NCI-H2196 (cell line): ENCODE results near the gene FBP2.
"Not testable (repeated sequence)": the region's sequence is repeated elsewhere in the genome, so short reads cannot be mapped to it uniquely, and the experiment has no call there.

Experiments
- DNase-seq: peaks from one replicate; lab custom pipeline; 2025; ENCODE audit not compliant: unreplicated experiment; lab: John Stamatoyannopoulos, UW

The FBP2 gene

DNA sequence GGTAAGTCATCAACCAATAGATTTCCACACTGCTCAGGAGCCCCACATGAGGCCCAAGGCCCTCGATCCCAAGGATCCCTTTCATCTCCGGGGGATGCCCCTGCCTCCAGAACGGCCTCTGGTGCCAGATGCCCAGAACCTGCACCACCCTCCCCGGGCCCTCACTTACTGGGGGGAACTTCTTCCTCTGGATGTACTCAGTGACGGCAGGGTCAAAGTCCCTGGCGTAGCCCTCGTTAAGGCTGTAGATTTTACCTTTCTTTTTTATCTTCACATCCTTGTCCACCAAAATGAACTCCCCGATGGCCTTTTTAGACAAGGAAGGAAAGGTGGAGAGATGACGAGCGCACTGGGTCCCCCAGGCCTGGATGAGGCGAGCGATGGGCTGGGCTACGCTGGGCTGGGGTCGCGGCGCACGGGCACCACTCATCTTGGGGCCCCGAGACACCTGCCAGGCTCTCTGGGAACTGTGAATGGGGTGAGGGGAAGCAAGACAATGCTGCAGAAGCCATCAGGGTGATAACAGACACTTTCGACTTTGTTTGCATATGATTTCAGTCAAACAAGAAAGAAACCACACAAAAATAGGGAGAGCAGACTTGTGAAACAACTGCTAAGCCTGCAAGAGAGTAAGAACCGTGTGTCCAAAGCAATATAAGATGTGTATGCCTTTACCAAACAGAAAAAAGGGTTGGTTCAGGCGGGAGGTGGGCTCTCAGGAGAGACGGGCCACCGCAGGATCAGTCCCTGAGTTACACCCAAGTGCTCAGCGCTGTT, 13.2 kb upstream of the FBP2 start:
- DNase-seq: no peak

DNA sequence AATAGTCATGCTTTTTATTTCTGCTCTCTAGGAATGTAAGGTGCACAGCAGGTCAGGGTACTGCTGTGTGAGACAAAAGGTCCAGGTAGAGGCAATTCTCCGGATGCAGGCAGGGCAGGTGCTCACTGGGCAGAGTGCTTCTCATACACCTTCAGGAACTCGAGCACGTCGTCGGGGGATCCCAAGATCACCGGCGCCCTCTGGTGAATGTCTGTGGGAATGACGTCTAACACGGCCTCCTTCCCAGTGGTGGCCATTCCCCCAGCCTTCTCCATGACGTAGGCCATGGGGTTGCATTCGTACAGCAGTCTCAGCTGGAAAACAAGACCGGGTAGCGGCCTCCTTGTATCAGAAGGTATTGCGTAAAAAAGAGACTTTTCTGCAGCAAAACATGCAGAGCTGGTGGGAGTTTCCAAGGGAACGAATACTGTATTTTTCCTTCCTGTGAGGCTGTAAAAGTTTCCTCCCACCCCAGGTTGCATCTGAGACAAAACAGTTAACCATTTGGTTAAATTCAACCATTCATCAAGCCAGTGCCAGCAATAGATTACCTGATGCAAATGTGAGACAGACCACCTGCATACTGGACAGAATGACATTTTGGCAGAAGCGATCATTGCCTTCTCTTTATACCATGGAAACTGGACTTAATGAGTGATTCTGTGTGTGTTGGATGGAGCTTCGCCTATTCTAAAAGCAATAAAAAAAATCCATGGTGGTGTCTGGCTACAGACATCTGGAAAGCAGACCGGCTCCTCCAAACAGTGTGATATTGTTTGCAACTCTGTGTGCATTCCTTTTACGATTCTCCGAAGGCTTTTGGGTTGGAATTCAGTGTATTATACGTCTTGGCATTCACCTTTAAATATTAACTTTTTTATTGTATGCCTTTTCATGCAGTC, 9.9 kb upstream of the FBP2 start:
- DNase-seq: peak; percentile 78

DNA sequence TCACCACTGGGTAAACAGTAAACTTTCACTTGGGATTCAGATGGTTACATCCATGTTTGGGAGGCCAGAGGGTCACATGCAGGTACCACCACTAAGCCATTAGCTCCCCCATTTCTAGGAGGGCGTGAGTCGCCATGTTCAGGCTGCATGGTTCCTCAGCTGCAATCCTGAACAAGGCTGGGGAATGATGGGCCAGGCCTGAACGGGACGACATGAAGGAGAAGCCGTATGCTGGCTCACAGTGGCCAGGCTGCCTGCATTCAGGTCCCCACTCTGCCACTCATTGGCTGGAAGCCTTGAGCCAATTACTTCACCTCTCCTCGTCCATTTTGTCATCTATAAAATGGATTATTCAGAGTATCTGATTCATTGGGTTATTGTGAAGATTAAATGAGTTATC, 9.0 kb upstream of the FBP2 start:
- DNase-seq: no peak

DNA sequence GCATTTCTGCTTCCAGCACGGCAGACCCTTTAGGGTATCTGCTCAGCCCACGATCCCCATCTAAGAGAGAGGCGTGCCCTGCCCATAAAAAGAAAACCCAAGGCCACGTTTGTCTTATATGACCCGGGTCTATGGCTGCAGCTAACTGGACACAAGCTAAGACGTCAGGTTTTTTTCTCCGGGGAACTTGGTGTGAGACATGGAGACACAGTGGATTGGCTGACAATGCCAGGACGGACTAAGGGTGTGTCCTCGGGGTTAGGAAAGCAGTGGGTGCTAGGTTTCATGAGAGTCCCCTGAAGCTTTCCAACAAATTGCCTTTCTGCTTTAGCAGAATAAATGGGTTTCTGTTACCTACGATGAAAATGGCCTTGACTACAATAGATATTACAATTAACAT, 7.1 kb upstream of the FBP2 start:
- DNase-seq: no peak

DNA sequence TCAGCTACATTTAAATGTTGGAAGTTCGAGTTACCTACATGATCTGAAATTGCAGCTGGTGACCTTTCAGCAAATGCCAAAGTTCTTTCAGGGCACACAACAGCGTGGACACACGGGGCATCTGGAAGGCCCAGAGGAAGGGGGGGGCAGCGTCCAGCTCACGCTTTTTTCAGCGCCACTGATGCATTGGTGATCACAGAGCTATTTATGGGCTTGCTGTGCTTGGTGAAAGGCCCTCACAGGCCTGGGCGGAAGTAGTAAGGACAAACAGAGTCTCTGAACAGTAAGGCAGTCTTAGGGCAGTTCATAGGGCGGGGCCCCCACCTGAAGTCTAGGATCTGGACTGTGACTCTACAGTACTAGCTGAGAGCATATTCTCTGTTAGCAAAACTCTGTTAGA, 6.6 kb upstream of the FBP2 start:
- no peak for DNase-seq

DNA sequence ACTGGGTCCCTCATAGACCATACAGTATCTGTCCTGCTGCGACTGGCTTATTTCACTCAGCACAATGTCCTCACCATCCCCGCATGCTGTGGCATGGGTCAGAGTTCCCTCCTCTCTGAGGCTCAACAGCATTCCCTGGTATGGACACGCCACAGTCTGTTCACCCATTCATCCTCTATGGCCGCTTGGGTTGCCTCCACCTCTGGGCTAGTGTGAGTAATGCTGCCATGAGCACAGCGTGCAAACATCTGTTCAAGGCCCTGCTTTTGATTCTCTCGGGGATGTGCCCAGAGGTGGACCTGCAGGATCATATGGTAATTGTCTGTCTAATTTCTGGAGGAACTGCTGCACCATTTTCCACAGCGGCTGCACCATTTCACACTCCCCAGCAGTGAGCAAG, 5.5 kb upstream of the FBP2 start:
- no peak for DNase-seq

DNA sequence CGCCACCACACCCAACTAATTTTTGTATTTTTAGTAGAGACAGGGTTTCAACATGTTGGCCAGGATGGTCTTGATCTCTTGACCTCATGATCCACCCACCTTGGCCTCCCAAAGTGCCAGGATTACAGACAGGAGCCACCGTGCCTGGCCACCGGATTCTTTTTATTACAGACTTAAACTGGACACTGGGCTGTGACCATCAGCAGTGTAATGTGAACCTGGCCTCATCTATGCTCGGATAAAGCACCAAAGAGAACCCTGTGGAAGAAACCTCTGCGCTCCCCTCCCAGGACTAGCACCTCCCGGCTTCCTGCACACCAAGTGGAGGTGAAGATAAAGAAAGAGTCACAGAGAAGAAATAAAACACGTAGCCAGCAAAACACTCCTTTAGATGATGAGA, 941 bp downstream of the FBP2 start:
- DNase-seq: not testable (repeated sequence)

DNA sequence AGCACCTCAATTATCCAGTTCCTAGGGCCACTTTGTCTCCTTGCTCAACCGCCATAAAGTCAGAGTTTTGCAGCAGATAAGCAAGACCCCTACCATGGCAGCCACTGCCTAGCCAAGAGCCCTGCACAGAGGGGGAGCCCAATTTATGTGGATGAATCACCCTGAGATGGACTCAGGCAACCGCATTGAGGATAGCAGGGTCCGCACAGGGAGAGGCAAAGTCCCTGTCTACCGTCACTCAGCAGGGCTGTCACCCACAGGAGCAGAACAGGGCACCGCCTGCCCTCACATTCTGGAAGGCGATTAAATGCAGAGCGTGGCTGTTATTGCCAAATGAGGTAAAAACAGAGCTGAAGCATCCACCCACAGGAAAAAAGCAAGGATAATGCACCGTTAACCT, 1.7 kb downstream of the FBP2 start:
- no peak for DNase-seq

DNA sequence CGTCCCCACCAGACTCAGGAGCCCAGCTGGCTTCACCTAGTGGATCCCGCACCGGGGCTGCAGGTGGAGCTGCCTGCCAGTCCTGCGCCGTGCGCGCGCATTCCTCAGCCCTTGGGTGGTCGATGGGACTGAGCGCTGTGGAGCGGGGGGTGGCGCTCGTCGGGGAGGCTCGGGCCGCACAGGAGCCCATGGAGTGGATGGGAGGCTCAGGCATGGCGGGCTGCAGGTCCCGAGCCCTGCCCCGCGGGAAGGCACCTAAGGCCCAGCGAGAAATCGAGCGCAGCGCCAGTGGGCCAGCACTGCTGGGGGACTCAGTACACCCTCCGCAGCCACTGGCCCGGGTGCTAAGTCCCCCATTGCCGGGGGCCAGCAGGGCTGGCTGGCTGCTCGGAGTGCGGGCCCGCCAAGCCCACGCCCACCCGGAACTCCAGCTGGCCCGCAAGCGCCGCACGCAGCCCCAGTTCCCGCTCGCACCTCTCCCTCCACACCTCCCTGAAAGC, 2.5 kb downstream of the FBP2 start:
- not testable (repeated sequence) for DNase-seq

DNA sequence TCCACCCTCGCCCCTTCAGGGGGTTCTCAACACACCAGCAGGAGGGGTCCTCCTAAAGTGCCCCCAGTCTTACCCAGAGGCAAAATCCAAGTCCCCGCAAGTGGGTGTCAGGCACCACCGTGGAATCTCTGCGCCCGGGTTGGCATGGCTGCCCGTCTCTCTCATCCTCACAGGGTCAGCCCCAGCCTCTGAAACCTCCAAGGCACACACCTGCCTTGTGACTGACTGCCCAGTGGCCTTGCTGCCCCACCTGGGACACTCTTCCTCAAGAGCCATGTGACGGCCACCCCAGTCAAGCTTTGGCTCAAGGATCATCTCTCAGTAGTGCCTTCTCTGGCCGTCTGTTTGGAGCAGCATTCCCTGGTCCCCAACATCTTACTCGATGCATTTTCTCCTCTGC, 4.9 kb downstream of the FBP2 start:
- no peak for DNase-seq

DNA sequence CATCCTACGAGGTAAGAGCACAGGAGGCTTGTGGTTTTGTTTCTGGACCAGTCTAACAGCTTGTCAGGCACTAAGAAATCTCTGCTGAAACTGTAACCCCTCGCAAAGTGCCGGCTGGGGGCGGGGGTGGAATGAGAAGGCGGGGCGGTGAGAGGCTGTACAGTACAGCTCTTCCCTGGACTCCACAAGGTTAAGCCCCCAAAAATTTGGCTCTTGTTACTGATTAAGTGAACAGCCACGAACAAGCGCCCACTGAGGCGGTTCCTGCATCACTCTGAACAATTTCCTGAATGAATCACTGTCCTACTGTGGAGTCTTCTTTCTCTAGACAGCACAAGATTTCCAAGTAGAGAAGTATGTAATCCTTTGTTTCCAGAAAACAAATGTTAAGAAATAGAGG, 6.8 kb downstream of the FBP2 start:
- no peak for DNase-seq

DNA sequence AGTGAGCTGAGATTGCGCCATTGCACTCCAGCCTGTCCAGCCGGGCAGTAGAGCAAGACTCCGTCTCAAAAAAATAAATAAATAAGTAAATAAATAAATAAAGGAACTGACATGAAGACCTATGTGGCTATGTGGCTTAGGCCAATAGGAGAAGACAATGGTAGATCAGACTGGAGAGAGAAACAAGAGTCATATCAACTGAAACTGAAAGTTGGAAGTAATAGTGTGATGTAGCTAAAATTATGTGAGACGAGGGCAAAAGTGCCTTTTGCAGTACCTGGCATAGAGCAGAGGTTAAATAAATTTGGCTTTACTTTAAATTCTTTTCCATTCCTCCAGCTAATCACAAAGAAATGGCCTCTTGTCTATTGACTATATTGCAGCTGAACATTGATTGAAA, 7.3 kb downstream of the FBP2 start:
- no peak for DNase-seq

DNA sequence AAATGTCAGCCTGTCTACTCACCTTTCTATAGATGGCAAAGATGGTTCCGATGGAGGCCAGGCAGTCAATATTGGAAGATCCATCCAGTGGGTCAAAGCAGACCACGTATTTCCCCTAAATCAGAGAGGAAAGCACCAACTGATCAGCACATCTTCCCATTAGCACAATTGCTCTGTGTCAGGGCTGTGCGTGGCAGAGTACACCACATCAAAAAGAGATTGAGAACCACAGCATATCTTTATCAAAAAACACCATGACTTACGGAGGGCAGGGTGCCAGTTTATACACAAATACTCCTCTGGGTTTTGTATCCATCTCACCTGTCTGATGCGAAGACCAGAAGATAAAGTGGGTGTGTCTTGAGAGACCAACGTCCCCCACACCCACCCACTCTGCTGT, 9.1 kb downstream of the FBP2 start:
- DNase-seq: no peak

DNA sequence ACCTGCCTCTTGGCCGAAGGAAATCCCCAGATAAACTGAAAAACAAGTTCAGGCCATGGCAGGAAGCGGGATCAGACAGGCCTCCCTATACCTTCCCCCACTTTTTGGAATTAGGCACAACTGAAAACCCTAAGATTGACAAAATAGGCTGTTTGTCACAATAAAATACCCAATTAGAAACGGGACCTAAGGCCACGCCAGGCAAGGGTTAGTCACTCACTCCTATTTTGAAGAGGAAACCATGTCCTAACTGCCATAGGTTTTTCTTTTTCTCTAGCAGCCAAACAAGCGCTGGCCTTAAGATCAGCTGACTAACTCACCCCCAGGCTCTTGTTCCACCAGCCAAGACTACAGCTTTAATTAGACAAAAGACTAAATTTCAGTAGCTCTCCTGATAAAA, 11.9 kb downstream of the FBP2 start:
- no peak for DNase-seq

DNA sequence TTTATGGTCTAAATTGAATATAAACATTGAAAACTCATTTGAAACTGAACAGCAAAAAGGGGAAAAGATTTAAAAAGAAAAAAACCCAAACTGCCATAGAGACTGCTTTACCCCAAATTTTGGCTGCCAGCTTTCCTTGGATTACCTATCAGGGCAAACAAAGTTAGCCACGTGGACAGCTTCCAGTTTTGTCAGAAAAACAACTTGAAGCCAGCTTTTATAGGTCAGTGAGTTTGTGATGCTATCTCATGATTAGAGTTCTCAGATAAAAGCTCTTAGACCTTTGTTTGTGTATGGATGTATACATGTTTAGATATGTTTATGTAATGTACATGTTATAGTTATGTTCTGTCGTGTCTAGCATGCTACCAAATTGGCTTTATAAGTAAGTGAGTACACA, 16.1 kb downstream of the FBP2 start:
- no peak for DNase-seq

DNA sequence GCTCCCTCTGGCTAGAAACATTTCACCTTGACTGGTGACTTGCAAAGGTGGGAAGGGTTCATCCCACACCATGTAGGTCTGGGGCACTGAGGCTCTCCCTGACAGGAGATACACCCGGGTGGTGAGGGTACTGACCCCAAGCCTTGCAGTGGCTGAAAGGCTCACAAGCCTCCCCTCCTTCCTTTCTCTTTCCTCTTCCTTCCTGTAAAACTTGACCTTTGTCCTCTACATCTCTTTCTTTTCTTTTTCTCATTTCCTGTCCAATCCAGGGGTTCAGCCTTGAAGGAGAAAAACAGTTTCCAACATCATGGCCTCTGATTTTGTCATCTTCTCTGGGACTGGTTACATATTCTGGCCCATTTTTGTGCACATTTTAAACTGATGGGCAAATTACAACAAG, 16.6 kb downstream of the FBP2 start:
- DNase-seq: no peak

DNA sequence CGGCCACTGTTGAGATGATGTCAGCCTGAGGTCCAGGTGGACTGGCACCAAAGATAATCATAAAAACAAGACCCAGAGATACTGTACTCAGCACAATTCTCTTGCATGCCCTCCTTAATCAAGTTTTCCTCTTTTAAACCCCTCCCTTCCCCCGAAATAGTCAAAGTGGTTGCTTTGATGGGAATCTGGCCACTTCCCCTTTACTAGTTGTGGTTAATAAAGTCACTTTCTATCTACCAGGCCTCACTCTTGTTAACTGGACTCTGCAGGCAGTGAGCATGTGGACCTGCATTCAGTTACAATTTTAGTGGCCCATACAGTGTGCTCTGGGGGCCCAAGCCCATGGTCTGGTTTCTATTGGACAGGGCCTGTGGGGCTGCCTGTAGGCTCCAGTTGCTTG, 17.5 kb downstream of the FBP2 start:
- no peak for DNase-seq

DNA sequence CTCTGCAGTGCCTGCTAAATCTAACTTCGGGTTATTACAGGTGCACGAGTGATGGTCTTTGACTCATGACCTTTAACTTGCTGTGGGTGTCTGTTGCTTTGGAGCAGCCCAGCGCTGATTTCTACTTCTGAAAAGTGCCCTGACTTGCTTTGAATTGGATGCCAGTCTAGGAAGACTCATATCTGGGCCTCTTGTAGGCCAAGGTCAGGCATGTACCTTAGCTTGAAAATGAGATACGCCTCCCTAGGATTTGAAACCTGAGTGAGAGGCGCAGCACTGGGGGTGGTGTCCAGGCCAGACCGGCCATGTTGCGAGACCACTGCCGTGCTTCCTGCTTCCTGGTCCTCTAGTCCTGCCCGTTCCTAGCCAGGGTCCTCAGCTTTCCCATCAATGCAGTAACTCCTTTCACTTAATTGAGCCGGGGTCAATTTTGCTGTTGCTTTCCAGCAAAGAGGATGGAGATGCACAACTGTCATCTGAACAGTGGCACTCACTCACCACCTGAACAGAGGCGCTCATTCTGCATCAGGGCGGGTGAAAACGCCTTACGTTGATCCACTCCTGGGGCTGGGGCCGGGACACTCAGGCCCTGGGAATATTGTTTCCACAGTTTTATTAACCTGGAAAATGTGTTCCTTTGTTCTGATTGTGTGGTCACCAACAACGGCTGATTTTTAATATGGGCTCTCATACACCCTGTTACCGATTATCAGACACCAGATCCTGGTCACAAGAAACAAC, 24.5 kb downstream of the FBP2 start:
- no peak for DNase-seq

DNA sequence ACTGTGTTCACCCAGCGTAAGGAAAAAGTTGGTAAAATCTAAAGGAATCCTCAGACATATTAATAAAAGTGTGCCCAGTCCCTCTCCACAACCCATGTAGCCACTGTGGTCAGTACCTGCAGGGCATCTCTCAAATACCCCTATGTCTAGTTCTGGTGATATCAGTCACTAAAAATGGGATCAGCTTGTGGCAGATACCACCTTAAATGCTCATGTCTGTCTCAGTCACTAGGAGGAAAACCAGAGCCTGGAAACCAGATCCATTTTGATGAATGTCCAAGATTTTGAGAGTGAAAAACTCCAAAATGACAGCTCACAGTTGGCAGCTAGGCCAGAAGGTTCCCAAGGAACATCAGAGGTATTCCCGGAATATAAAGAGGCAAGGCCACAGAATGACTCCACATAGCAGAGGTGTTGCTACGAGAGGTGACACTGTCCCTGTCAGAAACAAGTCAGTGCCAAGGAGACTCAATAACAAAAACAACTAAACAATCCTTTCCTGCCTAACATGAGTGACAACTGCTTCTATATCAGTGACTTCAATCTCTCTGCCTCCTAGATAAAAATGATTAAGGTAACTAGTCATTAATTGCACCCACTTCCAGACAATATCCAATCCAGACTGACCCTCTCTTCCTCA, 25.3 kb downstream of the FBP2 start:
- no peak for DNase-seq

DNA sequence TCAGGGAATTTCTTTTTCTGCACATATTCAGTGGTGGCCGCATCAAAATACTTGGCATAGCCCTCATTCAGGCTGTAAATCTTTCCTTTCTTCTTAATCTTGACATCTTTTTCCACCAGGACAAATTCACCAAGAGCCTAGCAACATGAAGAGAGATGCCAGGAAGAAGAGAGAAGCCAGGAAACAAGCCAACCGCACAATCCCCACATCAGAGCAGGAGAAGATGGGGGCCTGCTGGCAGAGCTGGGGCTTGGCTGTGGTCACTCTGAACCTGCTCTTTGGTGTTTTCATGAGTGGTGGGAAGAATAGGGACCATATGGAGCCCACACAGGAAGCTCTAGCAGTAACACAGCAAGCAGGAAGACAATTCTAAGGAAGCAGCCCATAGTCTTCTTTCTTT, 26.4 kb downstream of the FBP2 start:
- DNase-seq: no peak

DNA sequence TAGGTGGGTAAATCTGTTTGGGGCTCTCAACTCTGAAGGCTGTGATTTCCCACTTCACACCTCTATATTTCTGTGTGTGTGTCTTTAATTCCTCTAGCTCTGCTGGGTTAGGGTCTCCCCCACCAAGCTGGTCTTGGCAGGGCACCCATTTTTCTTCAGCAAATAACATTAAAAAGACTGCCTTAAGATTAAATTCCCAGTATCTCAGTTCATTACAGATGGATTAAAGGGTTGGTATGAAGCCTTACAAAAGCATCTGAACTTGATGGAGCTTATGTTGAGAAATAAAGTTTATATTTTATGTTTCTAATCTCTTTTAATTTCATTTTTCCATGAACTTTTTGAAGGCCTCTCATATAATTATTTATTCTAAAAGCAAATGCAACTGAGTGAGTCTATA, 27.1 kb downstream of the FBP2 start:
- no peak for DNase-seq
